Kidney (tissue), 22 donors: ENCODE data around the gene CD300LD. TPM values are rescaled to one million over a fixed set of nuclear protein-coding genes. Genes with fewer than 3 reads are reported as not detected.

ENCODE experiments used
- DNase-seq, 5 donors: peaks; one replicate each; pipeline ENCODE4 v3.0.0-alpha.2; 2013 to 2020
- FAIRE-seq: peaks from 2 replicates; lab custom pipeline; 2012; peaks lifted over from hg19 to GRCh38; lab: Jason Lieb, UNC
- H3K27ac ChIP-seq, 2 donors: one replicate each; pipeline ENCODE4 v1.7.0; 2013; ENCODE audit warnings: low read depth in 2 of 2, low read length in 2 of 2, inconsistent platforms in 1 of 2
- H3K27me3 ChIP-seq: one replicate; pipeline ENCODE4 v1.7.1; 2013; ENCODE audit warnings: low read length, inconsistent platforms; ENCODE audit not compliant: control insufficient read depth, insufficient read depth
- H3K36me3 ChIP-seq, 3 donors: one replicate each; pipeline versions ENCODE4 v1.7.0 to v1.7.1; 2013; ENCODE audit warnings: low read length in 3 of 3, control low read depth in 1 of 3, inconsistent platforms in 1 of 3; ENCODE audit not compliant: insufficient read depth in 3 of 3, control insufficient read depth in 2 of 3
- H3K4me1 ChIP-seq, 3 donors: one replicate each; pipeline versions ENCODE4 v1.7.0 to v1.7.1; 2013; ENCODE audit warnings: low read length in 3 of 3, inconsistent platforms in 1 of 3, low read depth in 1 of 3; ENCODE audit not compliant: control insufficient read depth in 2 of 3, insufficient read depth in 2 of 3
- H3K4me3 ChIP-seq, 3 donors: one replicate each; pipeline versions ENCODE4 v1.7.0 to v1.8.1; 2013; ENCODE audit warnings: low read length in 3 of 3, control low read depth in 1 of 3, inconsistent platforms in 1 of 3
- H3K9ac ChIP-seq, 3 donors: one replicate each; pipeline versions ENCODE4 v1.7.0 to v1.7.1; 2013; ENCODE audit warnings: low read length in 3 of 3, control low read depth in 1 of 3, inconsistent platforms in 1 of 3
- H3K9me3 ChIP-seq, 3 donors: one replicate each; pipeline versions ENCODE4 v1.7.0 to v1.7.1; 2013; ENCODE audit warnings: low read length in 3 of 3, control low read depth in 1 of 3, inconsistent platforms in 1 of 3; ENCODE audit not compliant: control insufficient read depth in 2 of 3, insufficient read depth in 1 of 3
- intact Hi-C: fragments of 100-400 bp; cut with DNase I; formaldehyde crosslinking; loops from one replicate; pipeline ENCODE4 v1.11.1; 2022
- long read RNA-seq, 10 donors: library from polyadenylated mRNA in 1 of 10; unstranded in 1 of 10; transcript quantifications; one replicate each; pipeline ENCODE4 v2.0.0 and lab custom pipeline, GENCODE V29; 2021 to 2026
- polyA plus RNA-seq: library from polyadenylated mRNA; stranded (reverse); fragments of 350-450 nt; fragmentation: Illumina TruSeq; extraction: RNeasy Lipid Tissue Mini Kit (QIAGEN cat#74804); gene quantifications from one replicate; pipeline ENCODE4 v1.2.3, GENCODE V29; 2014; ENCODE audit warnings: low read depth, low replicate concordance; ENCODE audit not compliant: insufficient read depth
- total RNA-seq: library from RNA; stranded (reverse); fragmentation: NEBNext Ultra II Directional; extraction: Animal tissue kit (Norgen Biotek cat#: 25700); gene quantifications from one replicate; pipeline ENCODE4 v1.2.1, GENCODE V29; 2021
- TF ChIP-seq, protein P1 (sequence below): IDR thresholded peaks from 3 replicates; pipeline ENCODE4 v1.5.1; 2012; ENCODE audit warnings: mild to moderate bottlenecking, moderate library complexity, borderline replicate concordance; ENCODE audit not compliant: insufficient read depth; ENCODE audit errors: extremely low read depth
- donor health status: control.
- donor health status: control.
- donor health status: control.
- donor health status: control.
- donor health status: control.
- donor health status: DM: yes; HTN: yes; CAD: no.
- donor health status: Normal renal cell carcinoma (clear cell type).

CD300LD gene
- total RNA-seq (not detected), polyA plus RNA-seq (not detected)
- long read RNA-seq, donor 1 = 0 reads
- long read RNA-seq, donor 2 = 0 reads
- long read RNA-seq, donor 3 = 0 reads
- long read RNA-seq, donor 4 = 0 reads
- long read RNA-seq, donor 5 = 0 reads
- long read RNA-seq, donor 6 = 0 reads
- long read RNA-seq, donor 7 = 0 reads
- long read RNA-seq, donor 8 = 0 reads
- long read RNA-seq, donor 9 = 0 reads
- long read RNA-seq, donor 10 = 0 reads

DNA sequence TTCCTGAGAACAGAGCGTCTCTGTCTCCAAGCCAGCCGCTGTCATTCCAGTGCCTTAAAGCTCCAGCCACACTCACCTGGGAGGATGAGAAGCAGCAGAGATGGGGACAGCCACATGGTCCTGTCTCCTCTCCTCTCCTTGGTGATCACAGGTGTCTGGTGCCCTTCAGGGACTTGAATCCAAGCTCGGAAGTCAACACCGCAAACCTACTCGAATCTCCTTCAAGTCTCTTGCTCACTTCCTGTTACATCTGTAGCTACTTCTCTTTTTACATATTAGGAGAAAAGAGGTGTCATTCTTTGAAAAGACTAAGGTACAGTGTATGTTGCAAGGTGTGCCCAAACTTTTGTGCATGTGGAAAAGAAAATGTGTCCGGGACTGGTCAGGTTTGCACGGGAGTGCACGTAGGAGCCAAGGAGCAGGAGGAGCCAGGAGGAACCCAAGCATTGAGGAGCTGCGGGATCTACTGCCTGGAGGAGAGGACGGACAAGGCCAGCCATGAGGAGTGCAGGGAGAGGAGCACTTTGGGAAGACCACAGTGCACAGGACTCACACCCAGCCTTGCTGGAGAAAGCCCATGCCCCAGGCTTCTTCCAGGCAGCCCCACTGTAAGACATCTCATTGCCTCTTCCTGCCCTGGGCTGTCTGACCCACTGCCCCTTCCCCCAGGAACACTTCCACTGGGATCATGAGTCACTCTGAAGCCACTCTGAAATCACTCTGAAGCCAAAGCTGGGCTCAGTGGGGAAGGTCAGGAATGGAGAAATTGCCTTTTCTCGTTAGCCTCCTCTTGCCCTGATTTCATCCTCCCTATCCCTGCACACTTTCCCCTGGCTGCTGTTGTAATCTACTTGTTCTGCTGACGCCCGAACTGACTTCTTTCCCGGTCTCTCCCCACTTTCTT lies at the start of gene CD300LD:
CD300LD (minus strand) TSS at position 197 of the 904 bp plus-strand sequence; CDS start at position 116, 81 bp downstream.
- H3K27ac ChIP-seq = no peak within 1 kb of the TSS
- DNase-seq = no peak
- intact Hi-C loops = no loop called here
- H3K4me3 ChIP-seq = no peak within 1 kb of the TSS
- no peaks in the 10 kb centered on the region for H3K4me1 ChIP-seq
- no peak within 1 kb of the TSS for H3K9ac ChIP-seq
- H3K36me3 ChIP-seq = no peaks in the 10 kb centered on the region
- TF ChIP-seq, protein P1, sequence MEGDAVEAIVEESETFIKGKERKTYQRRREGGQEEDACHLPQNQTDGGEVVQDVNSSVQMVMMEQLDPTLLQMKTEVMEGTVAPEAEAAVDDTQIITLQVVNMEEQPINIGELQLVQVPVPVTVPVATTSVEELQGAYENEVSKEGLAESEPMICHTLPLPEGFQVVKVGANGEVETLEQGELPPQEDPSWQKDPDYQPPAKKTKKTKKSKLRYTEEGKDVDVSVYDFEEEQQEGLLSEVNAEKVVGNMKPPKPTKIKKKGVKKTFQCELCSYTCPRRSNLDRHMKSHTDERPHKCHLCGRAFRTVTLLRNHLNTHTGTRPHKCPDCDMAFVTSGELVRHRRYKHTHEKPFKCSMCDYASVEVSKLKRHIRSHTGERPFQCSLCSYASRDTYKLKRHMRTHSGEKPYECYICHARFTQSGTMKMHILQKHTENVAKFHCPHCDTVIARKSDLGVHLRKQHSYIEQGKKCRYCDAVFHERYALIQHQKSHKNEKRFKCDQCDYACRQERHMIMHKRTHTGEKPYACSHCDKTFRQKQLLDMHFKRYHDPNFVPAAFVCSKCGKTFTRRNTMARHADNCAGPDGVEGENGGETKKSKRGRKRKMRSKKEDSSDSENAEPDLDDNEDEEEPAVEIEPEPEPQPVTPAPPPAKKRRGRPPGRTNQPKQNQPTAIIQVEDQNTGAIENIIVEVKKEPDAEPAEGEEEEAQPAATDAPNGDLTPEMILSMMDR = no peak
- H3K9me3 ChIP-seq = no peaks in the 10 kb centered on the region
- FAIRE-seq = no peak
- H3K27me3 ChIP-seq = no peaks in the 10 kb centered on the region

DNA sequence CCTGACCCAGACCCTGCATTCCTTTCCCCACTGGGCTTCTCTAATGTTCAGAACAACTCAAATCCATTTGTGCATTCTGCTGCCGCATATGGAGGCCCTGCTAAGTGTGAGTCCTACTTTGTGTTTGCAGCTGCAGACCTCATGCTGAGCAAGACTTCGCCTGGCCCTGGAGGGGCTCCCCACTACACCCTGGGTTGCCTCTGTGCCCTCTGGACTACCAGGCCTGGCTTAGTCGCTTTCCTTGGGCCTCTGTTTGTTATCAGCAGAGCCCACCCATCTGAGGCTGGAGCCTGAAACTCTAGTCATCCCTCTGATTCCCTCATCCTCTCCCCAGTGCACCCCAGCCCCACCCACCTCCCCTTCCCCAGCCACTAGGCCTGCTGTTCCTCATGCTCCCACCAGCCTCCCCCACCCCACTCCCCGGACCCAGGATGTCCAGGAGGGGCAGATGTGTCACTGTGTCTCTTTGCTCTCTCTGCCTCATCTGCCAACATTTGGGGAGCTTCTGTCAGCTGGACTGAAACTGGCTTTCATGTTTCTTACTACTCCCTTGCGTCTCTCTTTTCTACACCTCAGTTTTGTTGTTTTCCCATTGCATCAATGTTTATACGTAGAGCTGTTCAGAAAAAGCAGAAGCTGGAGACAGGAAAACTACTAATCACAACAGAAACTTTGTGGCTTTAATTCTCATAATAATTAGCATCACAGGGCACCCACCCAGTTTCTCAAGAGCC lies 49.3 kb upstream of the CD300LD start:
- no peak overlapping the region for H3K4me3 ChIP-seq
- no peaks in the 10 kb centered on the region for H3K27me3 ChIP-seq
- no peaks in the 10 kb centered on the region for H3K9me3 ChIP-seq
- no peaks in the 10 kb centered on the region for H3K36me3 ChIP-seq
- H3K9ac ChIP-seq = no peak overlapping the region
- no peaks in the 10 kb centered on the region for H3K4me1 ChIP-seq
- DNase-seq (no peak), FAIRE-seq (no peak)
- intact Hi-C loops = no loop called here
- no peak overlapping the region for H3K27ac ChIP-seq
- TF ChIP-seq, protein P1 = no peak

GRCh38 chr17:74639704-74640151 lies 47.6 kb upstream of the CD300LD start:
- no peaks in the 10 kb centered on the region for H3K36me3 ChIP-seq
- H3K9ac ChIP-seq = no peak overlapping the region
- TF ChIP-seq, protein P1 = no peak
- intact Hi-C loops = no loop called here
- no peaks in the 10 kb centered on the region for H3K4me1 ChIP-seq
- FAIRE-seq (no peak), DNase-seq (no peak)
- no peak overlapping the region for H3K4me3 ChIP-seq
- H3K27me3 ChIP-seq = no peaks in the 10 kb centered on the region
- no peak overlapping the region for H3K27ac ChIP-seq
- H3K9me3 ChIP-seq = no peaks in the 10 kb centered on the region
